Naive thymus-derived CD8-positive, alpha-beta T cell (primary cell): ENCODE data around the gene ATF3. TPM values are rescaled to one million over a fixed set of nuclear protein-coding genes. Genes with fewer than 3 reads are reported as not detected.

Experiments used
- ATAC-seq, 2 donors: fragments of 150-1000 bp; cut with Tn5 transposase in 1 of 2; sonication (Bioruptor Pico), chemical (Tn5 transposase) in 1 of 2; 1 replicate in 1 of 2; 2 replicates in 1 of 2; pipeline ENCODE4 v1.10.0; 2021; ENCODE audit warnings: mild to moderate bottlenecking in 2 of 2, moderate library complexity in 2 of 2
- POLR2A ChIA-PET: fragments of 350-600 bp; sonication (Branson Sonifier 250); formaldehyde crosslinking; loops from one replicate; lab custom pipeline; 2021; ENCODE audit warnings: antibody characterized with exemption; lab: Charles Lee
- DNase-seq, 10 donors: peaks; one replicate each; pipeline versions ENCODE4 v3.0.0 to v3.0.0-alpha.2; 2020 to 2022
- H3K27ac Mint-ChIP-seq, 10 donors: one replicate each; pipeline ENCODE4 v1.8.0; 2020 to 2022; ENCODE audit warnings: mild to moderate bottlenecking in 10 of 10, mixed read lengths in 10 of 10, moderate library complexity in 4 of 10, inconsistent platforms in 1 of 10
- H3K27me3 Mint-ChIP-seq, 5 donors: one replicate each; pipeline ENCODE4 v1.8.0; 2021 to 2022; ENCODE audit warnings: mixed read lengths in 5 of 5
- H3K36me3 Mint-ChIP-seq, 3 donors: one replicate each; pipeline ENCODE4 v1.8.0; 2020 to 2022; ENCODE audit warnings: mixed read lengths in 3 of 3, mild to moderate bottlenecking in 2 of 3, inconsistent platforms in 1 of 3
- H3K4me1 Mint-ChIP-seq, 4 donors: one replicate each; pipeline ENCODE4 v1.8.0; 2021 to 2022; ENCODE audit warnings: mixed read lengths in 4 of 4
- H3K4me3 Mint-ChIP-seq, 10 donors: one replicate each; pipeline ENCODE4 v1.8.0; 2020 to 2022; ENCODE audit warnings: mild to moderate bottlenecking in 10 of 10, mixed read lengths in 10 of 10, moderate library complexity in 6 of 10, inconsistent platforms in 1 of 10
- H3K9me3 Mint-ChIP-seq, 9 donors: one replicate each; pipeline ENCODE4 v1.8.0; 2020 to 2022; ENCODE audit warnings: mixed read lengths in 9 of 9, mild to moderate bottlenecking in 3 of 9, inconsistent platforms in 1 of 9, moderate library complexity in 1 of 9
- polyA plus RNA-seq, 3 donors: library from polyadenylated mRNA; unstranded; fragments of 300-500 nt; fragmentation: Illumina TruSeq; gene quantifications; one replicate each; pipeline ENCODE4 v1.2.3, GENCODE V29; 2021
- total RNA-seq, 8 experiments: library from RNA in 2 of 8; stranded (reverse) in 2 of 8; gene quantifications; one replicate each; pipeline ENCODE4 v1.2.3 and lab custom pipeline; 2021 to 2026

ATF3 gene
- total and polyA plus RNA-seq, 5 experiments from 2014 or later, result 1.4 to 1.8 TPM; not detected in 3

DNA sequence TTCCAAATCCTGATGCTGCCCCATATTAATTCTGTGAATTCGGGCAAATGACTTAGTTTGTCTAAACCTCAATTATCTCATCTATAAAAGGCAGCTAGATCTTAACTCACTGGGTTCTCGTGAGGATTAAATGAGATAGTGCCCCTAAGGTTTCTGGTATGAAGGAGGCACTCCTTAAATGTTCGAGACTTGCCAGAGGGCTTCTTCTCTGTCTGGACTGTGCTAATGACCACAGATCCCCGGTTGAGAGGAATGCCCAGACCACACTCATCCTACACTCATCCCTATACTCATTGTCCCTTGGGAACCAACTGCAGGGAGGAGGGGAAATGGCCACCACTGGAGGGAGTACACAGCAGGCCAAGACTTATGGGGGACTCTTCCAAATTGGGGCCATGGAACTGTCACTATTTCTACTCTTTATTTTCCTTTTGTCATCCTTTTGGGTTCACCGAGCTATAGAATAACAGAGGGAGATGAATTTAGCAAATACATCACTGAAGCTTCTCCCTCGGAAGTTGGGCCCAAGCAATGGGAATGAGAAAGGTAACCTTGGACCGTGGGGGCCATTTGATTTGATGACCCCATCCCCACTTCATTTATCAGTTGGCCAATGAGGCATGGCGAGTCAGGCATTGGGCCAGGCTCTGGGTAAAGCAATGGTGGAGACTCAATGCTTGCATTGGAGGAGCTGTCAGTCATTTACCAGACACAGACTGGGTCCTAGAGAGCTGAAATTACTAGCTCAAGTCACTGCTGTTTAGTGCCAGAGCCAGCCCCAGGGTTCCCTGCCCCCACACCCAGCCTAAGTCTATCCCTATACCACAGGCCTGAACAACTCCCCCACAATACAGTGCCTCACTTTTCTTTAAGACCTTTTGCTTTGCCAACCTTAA, 5.1 kb downstream of the ATF3 start:
- POLR2A ChIA-PET, result no interaction called here
- no peak for DNase-seq
- Mint-ChIP-seq H3K4me1 (peaks cover 2 to 13% (median 8%) of the 10 kb centered on the region in 4 donors), H3K27me3 (peaks cover 16 to 29% (median 22%) of the 10 kb centered on the region in 5 donors), H3K4me3 (no peak overlapping the region), H3K9me3 (no peaks in the 10 kb centered on the region), H3K27ac (peak overlapping the region in 1 of 10 donors; percentile 10), H3K36me3 (peaks cover 0 to 5% (median 0%) of the 10 kb centered on the region in 3 donors)
- no peak for ATAC-seq

DNA sequence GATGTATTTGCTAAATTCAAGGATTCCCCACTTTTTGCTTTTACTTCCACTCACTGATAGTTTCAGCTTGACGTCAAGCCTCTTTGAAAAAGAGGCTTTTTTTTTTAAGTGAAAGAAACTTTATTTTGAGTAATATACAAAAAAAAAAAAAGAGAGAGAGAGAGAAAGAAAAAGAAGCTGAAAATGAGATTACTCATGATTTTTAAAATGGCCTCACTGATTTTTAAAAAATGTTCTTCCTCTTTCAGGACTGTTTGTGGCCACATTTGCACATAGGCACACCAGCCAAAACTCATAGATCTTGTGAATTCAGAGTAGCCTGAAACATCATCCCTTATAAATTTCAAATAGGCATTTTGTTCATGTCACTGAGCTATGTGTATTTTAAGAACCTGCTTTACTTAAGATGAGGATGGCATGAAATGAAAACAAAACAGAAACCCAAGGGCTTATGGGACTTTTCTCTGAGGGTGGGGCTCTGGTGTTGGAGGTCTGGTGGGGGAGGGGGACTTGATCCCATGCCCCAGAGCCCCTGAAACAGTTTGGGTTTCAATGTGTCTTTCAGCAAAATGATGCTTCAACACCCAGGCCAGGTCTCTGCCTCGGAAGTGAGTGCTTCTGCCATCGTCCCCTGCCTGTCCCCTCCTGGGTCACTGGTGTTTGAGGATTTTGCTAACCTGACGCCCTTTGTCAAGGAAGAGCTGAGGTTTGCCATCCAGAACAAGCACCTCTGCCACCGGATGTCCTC, 6.1 kb downstream of the ATF3 start:
- peaks cover 2 to 11% (median 7%) of the 10 kb centered on the region in 4 donors for H3K4me1 Mint-ChIP-seq
- H3K36me3 Mint-ChIP-seq, result peaks cover 0 to 5% (median 0%) of the 10 kb centered on the region in 3 donors
- no peak overlapping the region for H3K4me3 Mint-ChIP-seq
- H3K9me3 Mint-ChIP-seq, result no peaks in the 10 kb centered on the region
- no peak overlapping the region for H3K27ac Mint-ChIP-seq
- ATAC-seq (no peak), DNase-seq (no peak)
- peaks cover 16 to 25% (median 20%) of the 10 kb centered on the region in 5 donors for H3K27me3 Mint-ChIP-seq
- POLR2A ChIA-PET, result no interaction called here

DNA sequence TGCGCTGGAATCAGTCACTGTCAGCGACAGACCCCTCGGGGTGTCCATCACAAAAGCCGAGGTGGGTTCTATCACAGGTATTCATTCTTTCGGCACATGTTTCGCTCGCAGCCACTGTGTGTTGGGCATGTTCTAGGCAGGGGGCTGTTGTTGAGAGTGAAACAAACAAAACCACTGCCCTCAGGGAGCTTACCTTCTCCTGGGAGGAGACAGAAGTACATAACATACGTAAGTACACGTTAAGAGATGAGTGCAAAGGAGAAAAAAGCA, 6.6 kb downstream of the ATF3 start:
- Mint-ChIP-seq H3K9me3 (no peaks in the 10 kb centered on the region), H3K27me3 (peaks cover 11 to 20% (median 15%) of the 10 kb centered on the region in 5 donors), H3K27ac (no peak overlapping the region), H3K36me3 (peaks cover 0 to 3% (median 0%) of the 10 kb centered on the region in 3 donors), H3K4me1 (peaks cover 0 to 6% (median 2%) of the 10 kb centered on the region in 4 donors), H3K4me3 (no peak overlapping the region)
- no peak for DNase-seq
- no peak for ATAC-seq
- POLR2A ChIA-PET, result no interaction called here

DNA sequence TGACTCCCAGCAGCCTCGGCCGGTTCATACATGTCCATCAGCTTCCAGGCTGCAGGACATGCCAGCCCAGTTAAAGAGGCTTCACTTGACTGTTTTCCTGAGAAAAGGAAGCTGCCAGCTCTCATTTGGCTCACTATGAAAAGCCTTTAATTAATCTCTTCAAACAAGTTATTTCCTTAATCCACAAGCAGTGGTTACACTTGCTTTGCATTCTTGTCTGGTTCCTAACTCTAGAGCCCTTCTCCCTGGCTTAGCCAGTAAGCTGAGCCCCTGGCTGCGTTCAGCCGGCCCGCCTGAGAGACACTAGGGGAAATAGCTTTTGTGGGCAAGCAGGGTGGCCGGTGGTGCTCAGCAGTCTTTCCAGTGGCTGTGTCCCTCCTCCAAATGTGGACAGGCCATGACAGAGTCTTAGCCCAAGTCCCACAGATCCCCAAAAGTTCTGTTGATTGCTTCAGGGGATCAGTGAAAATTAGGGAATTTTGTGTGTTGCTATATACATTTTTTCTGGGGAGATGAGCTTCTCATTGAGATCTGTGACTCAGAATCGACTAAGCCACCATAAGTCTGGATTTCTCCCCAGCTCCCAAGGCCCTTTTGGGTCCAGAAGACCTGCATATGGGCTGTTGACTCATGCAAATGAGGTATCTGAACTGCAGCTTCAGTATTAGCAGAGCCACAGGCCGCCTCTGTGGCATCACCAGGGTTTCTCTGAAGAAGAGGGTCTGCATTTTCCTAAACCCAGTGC, 10.1 kb downstream of the ATF3 start:
- Mint-ChIP-seq H3K9me3 (no peaks in the 10 kb centered on the region), H3K4me3 (no peak overlapping the region), H3K36me3 (no peaks in the 10 kb centered on the region), H3K4me1 (peaks cover 8 to 18% (median 12%) of the 10 kb centered on the region in 4 donors), H3K27ac (no peak overlapping the region), H3K27me3 (peaks cover 0 to 4% (median 0%) of the 10 kb centered on the region in 5 donors)
- ATAC-seq (no peak), DNase-seq (no peak)
- POLR2A ChIA-PET, result interaction anchor here (1.8 kb wide), 1 partner anchor 10 kb away, joined by 4 read pairs; the partner anchor contains the start of gene ATF3

DNA sequence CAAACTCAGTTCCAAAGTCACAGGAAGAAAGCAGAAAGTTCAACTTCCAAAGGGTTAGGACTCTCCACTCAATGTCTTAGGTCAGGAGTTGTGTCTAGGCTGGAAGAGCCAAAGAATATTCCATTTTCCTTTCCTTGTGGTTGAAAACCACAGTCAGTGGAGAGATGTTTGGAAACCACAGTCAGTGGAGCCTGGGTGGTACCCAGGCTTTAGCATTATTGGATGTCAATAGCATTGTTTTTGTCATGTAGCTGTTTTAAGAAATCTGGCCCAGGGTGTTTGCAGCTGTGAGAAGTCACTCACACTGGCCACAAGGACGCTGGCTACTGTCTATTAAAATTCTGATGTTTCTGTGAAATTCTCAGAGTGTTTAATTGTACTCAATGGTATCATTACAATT, 11.7 kb downstream of the ATF3 start:
- no peak for ATAC-seq
- H3K27me3 Mint-ChIP-seq, result peaks cover 0 to under 1% (median 0%) of the 10 kb centered on the region in 5 donors
- H3K4me1 Mint-ChIP-seq, result peaks cover 8 to 18% (median 12%) of the 10 kb centered on the region in 4 donors
- no peaks in the 10 kb centered on the region for H3K9me3 Mint-ChIP-seq
- H3K4me3 Mint-ChIP-seq, result no peak overlapping the region
- DNase-seq, result no peak
- no peaks in the 10 kb centered on the region for H3K36me3 Mint-ChIP-seq
- H3K27ac Mint-ChIP-seq, result peak overlapping the region in 2 of 10 donors; percentile 54 to 66
- POLR2A ChIA-PET, result no interaction called here

DNA sequence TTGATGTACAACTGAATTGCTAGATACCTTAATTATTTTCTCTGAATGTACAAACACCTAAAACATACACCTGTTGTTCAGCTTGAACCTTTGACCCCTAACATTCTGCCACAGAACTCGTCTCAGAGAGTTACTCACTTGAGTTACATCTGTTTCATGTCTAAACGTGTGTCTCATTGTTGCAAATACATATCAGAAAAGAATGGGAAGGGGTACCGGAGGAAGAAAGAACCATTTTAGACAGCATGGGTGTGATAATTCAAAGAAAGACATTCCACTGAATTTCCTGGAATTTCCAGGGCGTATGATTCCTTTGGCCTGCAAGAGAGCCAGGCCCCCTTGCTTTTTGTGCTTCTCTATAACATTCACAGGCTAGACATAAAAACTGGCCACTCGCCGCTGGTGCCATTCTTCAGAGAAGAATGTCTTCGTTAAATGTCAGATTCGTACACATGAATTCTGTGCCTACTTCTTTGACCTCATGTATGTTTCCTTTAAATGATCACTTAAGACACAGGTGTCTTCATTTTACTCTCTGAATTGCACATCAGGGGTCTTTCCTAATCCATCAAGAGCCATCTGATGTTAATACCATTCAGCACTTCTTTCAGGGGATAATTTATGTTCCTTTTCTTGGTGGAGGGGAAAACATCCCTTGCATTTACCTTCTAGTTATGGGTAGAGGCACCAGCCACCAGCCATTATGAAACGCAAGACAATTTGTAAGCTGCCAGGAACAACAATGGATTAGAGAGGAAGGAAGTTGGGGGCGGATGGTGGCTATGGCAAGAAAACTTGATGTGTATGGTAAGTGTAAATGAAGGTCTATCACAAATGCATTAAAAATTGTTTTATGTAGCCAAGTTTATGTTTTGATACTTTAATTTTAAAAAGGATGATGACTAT, 12.7 kb downstream of the ATF3 start:
- peak overlapping the region in 1 of 10 donors; percentile 67 for H3K27ac Mint-ChIP-seq
- no peaks in the 10 kb centered on the region for H3K36me3 Mint-ChIP-seq
- POLR2A ChIA-PET, result no interaction called here
- H3K4me1 Mint-ChIP-seq, result peaks cover 8 to 18% (median 12%) of the 10 kb centered on the region in 4 donors
- peak in 1 of 10 donors; percentile 15 for DNase-seq
- peaks cover 0 to 10% (median 4%) of the 10 kb centered on the region in 5 donors for H3K27me3 Mint-ChIP-seq
- no peaks in the 10 kb centered on the region for H3K9me3 Mint-ChIP-seq
- H3K4me3 Mint-ChIP-seq, result peak overlapping the region in 4 of 10 donors; percentile 1 to 22 (median 16)
- peak in 1 of 2 donors; percentile 64 for ATAC-seq

DNA sequence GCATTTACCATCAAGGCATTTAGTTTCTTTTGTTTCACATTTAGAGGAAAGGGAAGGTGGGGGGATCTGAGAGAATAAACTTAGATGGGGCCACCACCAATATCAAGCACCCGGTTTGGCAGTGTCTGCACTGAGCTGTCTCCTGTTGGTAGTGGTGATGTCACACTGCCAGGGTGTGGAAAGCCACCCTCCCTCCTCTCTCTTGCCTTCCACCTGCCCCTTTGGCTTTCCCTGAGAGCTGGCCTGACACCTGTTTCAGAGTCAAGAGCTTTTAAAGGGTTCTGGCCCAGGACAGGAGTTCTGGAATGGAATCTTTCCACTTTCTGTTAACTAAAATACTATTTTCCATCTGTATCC, 13.4 kb downstream of the ATF3 start:
- POLR2A ChIA-PET, result no interaction called here
- no peaks in the 10 kb centered on the region for H3K9me3 Mint-ChIP-seq
- peaks cover 8 to 18% (median 12%) of the 10 kb centered on the region in 4 donors for H3K4me1 Mint-ChIP-seq
- peak overlapping the region in 1 of 10 donors; percentile 5 for H3K27ac Mint-ChIP-seq
- no peaks in the 10 kb centered on the region for H3K36me3 Mint-ChIP-seq
- H3K4me3 Mint-ChIP-seq, result peak overlapping the region in 1 of 10 donors; percentile 13
- DNase-seq, result no peak
- ATAC-seq, result peak in 1 of 2 donors; percentile 68
- H3K27me3 Mint-ChIP-seq, result peaks cover 0 to 16% (median 4%) of the 10 kb centered on the region in 5 donors

DNA sequence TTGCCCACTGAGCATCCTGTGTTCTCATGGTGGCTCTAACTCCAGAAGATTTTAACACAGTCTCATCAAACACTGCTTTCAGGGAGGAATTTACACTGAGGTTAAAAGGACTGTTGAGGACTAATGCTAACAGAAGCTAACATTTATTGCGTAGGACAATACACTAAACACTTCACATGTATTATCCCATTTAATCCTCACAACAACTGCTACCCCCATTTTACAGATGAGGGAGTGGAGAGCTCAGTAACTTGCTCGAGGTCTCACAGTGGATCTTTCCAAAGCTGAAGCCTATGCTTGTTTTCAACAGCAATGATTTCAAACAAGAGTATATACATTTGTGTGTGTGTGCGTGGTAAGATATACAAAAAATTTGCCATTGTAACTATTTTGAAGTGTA, 13.9 kb downstream of the ATF3 start:
- Mint-ChIP-seq H3K36me3 (no peaks in the 10 kb centered on the region), H3K27ac (peak overlapping the region in 3 of 10 donors; percentile 5 to 50 (median 34)), H3K9me3 (no peaks in the 10 kb centered on the region), H3K27me3 (peaks cover 0 to 17% (median 4%) of the 10 kb centered on the region in 5 donors), H3K4me3 (peak overlapping the region in 1 of 10 donors; percentile 8), H3K4me1 (peaks cover 8 to 18% (median 12%) of the 10 kb centered on the region in 4 donors)
- POLR2A ChIA-PET, result no interaction called here
- ATAC-seq (no peak), DNase-seq (no peak)

DNA sequence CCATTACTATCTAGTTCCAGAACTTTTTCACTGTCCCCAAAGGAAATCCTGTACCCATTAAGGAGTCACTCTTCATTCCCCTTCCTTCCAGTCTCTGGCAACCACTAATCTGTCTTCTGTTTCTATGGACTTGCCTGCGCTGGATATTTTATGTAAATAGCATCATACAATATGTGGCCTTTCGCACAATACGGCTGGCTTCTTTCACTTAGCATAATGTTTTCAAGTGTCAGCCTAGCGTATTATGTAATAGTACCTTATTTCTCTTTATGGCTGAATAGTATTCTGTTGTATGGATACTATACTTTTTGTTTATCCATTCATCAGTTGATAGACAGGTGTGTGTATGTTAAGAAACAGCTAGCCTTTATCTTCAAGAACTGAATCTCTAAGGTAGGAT, 14.3 kb downstream of the ATF3 start:
- H3K4me3 Mint-ChIP-seq, result no peak overlapping the region
- no peaks in the 10 kb centered on the region for H3K9me3 Mint-ChIP-seq
- ATAC-seq (no peak), DNase-seq (no peak)
- peaks cover 0 to 17% (median 4%) of the 10 kb centered on the region in 5 donors for H3K27me3 Mint-ChIP-seq
- peaks cover 8 to 18% (median 12%) of the 10 kb centered on the region in 4 donors for H3K4me1 Mint-ChIP-seq
- no peaks in the 10 kb centered on the region for H3K36me3 Mint-ChIP-seq
- no peak overlapping the region for H3K27ac Mint-ChIP-seq
- POLR2A ChIA-PET, result no interaction called here

DNA sequence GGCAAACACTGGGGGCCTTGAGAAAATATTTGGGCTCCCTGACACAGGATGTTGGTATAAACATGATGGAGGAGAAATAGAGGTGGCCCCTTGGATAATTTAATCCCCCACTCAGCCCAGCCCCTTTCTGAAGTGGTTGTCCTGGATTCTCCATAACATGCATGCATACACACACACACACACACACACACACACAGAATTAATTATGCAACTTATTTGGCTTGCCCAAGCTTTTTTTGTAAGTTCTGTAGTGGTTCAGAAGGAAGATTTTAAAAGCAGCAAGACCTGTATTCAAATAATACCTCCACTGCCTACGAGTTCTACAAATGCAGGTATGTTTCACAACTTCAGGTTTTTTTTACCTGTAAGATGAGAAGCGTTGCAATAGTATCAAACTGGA, 15.0 kb downstream of the ATF3 start:
- POLR2A ChIA-PET, result no interaction called here
- no peak overlapping the region for H3K27ac Mint-ChIP-seq
- no peaks in the 10 kb centered on the region for H3K36me3 Mint-ChIP-seq
- H3K4me1 Mint-ChIP-seq, result peaks cover 8 to 18% (median 12%) of the 10 kb centered on the region in 4 donors
- no peaks in the 10 kb centered on the region for H3K9me3 Mint-ChIP-seq
- no peak overlapping the region for H3K4me3 Mint-ChIP-seq
- DNase-seq, result no peak
- peaks cover 0 to 17% (median 4%) of the 10 kb centered on the region in 5 donors for H3K27me3 Mint-ChIP-seq
- ATAC-seq, result no peak

DNA sequence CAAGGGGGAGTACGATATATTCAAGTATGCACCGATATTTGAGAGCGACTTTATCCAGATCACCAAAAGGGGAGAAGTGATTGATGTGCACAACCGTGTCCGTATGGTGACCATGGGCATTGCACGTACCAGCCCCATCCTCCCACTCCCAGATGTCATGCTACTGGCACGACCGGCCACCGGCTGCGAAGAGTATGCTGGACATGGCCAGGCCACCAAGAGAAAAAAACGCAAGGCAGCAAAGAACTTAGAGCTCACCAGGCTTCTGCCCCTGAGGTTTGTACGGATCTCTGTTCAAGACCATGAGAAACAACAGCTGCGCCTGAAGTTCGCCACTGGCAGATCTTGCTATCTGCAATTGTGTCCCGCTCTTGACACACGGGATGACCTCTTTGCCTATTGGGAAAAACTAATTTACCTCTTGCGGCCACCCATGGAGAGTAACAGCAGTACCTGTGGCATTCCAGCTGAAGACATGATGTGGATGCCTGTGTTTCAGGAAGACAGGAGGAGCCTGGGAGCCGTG, 16.5 kb downstream of the ATF3 start:
- peak overlapping the region in 1 of 10 donors; percentile 51 for H3K27ac Mint-ChIP-seq
- POLR2A ChIA-PET, result no interaction called here
- H3K27me3 Mint-ChIP-seq, result peaks cover 0 to 17% (median 4%) of the 10 kb centered on the region in 5 donors
- H3K4me3 Mint-ChIP-seq, result no peak overlapping the region
- H3K9me3 Mint-ChIP-seq, result no peaks in the 10 kb centered on the region
- DNase-seq, result no peak
- H3K4me1 Mint-ChIP-seq, result peaks cover 8 to 18% (median 12%) of the 10 kb centered on the region in 4 donors
- H3K36me3 Mint-ChIP-seq, result no peaks in the 10 kb centered on the region
- no peak for ATAC-seq
